Spleen (tissue), 7 donors: ENCODE results near the gene GAMT.

Experiments used
- CTCF ChIP-seq, 11 experiments: fragments of 200-600 bp in 7 of 11; fragments of 450-650 bp in 4 of 11; sonication (generic) in 4 of 11; IDR thresholded peaks in 8 of 11; conservative IDR thresholded peaks in 3 of 11; 1 replicate in 7 of 11; 2 replicates in 4 of 11; pipeline versions ENCODE4 v1.4.0 to v1.8.0; 2016 to 2021; ENCODE audit warnings: antibody characterized with exemption in 11 of 11, inconsistent platforms in 4 of 11, mild to moderate bottlenecking in 1 of 11
- POLR2AphosphoS5 ChIP-seq, 3 donors: sonication (generic); formaldehyde crosslinking; IDR thresholded peaks; one replicate each; pipeline ENCODE4 v1.5.1; 2017; ENCODE audit warnings: antibody characterized with exemption in 3 of 3
- donor health status: DM: no; HTN: no; CAD: no; lungs with moderate emphysema.
- donor health status: DM: no; HTN: no; CAD: no.
- donor health status: DM: no; HTN: no; CAD: no.

GRCh38 chr19:1356508-1356865, 44.9 kb downstream of the GAMT start:
- TF ChIP-seq CTCF (IDR thresholded peaks at IDR 0.05 in 8 of 11, conservative IDR thresholded peaks at IDR 0.05 in 3 of 11) = no peak
- TF ChIP-seq POLR2AphosphoS5 (IDR thresholded peaks at IDR 0.05) = no peak
